ENCODE data around the gene CLEC18B. TPM values are rescaled to one million over a fixed set of nuclear protein-coding genes. Genes with fewer than 3 reads are reported as not detected.
"Not testable (repeated sequence)": the region's sequence is repeated elsewhere in the genome, so short reads cannot be mapped to it uniquely, and the experiment has no call there.

CLEC18B gene
- polyA plus RNA-seq (2011; rRNA removed) (0.06 and 0.22 TPM in 2 replicates), polyA minus RNA-seq (2011; rRNA and poly(A)+ RNA removed) (0.74 TPM in 1 of 2 replicates, not detected in the other)

DNA sequence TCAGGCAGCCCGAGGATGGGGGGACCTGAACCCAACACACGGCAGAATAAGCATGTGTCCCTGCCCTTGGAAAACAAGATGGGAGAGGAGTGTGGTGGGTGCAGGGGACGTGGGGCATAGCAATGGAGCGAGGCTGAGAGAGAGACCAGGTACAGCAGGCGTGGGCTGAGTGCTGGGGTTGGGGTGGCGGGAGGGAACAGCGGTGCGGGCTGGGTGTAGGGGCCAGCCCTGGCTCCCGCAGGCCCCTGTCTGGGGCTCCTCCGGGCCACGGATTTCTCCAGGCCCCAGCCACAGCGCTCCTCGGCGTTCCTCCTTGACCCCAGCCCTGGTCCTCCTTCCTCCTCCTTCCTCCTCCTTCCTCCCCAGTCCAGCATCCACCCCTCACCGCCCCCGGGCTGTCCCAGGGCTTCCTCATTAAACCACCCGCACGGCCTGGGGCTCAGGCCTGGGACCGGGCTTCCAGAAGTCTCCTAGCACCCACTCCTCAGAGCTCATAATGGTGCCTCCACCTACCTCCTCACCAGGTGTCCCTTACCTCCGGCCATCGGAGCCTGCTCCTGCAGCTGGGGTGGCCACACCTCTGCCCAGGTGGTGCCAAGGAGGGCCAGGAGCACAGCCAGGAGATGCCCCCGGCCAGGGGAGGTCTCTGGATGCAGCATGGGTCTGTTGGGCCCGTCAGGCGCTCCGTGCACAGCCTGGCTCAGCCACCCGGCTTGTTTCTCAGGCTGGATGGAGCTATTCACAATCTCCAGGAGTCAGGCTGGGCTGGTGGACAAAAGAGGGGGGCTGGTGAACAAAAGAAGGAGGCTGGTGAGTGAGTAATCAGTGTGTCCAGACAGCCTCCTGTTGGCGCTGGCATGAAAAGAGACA, at the start of gene CLEC18B:
CLEC18B (minus strand) TSS at position 867 of the 870 bp plus-strand sequence; CDS start at position 659, 208 bp downstream.
- POLR2A ChIA-PET; DNase-seq (ENCODE audit: low read depth, low spot score); CTCF ChIA-PET; H3K27me3 ChIP-seq (ENCODE audit: control insufficient read depth, insufficient read depth, low read length); H3K9me3 ChIP-seq (ENCODE audit: control insufficient read depth, insufficient read depth, low read length); H3K4me3 ChIP-seq (ENCODE audit: low read depth, low read length); H3K27ac ChIP-seq (ENCODE audit: low read depth, low read length): not testable (repeated sequence)

DNA sequence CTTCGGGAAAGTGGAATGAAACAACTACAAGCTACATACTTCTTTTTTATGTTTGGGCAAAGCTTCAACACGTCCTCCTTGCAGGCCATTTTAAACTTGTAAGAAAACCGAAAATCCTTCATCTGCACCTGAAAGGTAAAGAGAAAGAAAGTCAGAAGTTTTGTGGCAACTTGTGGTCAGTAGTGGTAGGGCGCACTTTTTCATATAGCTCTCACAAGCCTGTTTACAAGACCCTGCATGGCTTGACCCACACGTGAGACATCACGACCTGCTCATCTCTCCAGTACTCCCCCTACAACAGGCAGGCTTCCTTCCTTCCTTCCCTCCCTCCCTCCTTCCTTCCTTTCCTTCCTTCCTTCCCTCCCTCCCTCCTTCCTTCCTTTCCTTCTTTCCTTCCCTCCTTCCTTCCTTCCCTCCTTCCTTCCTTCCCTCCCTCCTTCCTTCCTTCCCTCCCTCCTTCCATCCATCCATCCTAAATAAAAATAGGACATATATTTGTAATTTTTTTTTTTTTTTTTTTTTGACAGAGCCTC, 48.7 kb upstream of the CLEC18B start:
- Histone ChIP-seq H3K27ac (ENCODE audit: low read depth, low read length) (no peak overlapping the region), H3K27me3 (ENCODE audit: control insufficient read depth, insufficient read depth, low read length) (no peaks in the 10 kb centered on the region), H3K4me3 (ENCODE audit: low read depth, low read length) (no peak overlapping the region), H3K9me3 (ENCODE audit: control insufficient read depth, insufficient read depth, low read length) (no peaks in the 10 kb centered on the region; the same call in 1 of the 2 replicates)
- ChIA-PET CTCF (no interaction called here), POLR2A (no interaction called here)
- TF ChIP-seq, protein P1, sequence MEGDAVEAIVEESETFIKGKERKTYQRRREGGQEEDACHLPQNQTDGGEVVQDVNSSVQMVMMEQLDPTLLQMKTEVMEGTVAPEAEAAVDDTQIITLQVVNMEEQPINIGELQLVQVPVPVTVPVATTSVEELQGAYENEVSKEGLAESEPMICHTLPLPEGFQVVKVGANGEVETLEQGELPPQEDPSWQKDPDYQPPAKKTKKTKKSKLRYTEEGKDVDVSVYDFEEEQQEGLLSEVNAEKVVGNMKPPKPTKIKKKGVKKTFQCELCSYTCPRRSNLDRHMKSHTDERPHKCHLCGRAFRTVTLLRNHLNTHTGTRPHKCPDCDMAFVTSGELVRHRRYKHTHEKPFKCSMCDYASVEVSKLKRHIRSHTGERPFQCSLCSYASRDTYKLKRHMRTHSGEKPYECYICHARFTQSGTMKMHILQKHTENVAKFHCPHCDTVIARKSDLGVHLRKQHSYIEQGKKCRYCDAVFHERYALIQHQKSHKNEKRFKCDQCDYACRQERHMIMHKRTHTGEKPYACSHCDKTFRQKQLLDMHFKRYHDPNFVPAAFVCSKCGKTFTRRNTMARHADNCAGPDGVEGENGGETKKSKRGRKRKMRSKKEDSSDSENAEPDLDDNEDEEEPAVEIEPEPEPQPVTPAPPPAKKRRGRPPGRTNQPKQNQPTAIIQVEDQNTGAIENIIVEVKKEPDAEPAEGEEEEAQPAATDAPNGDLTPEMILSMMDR (IDR thresholded peaks at IDR 0.05; ENCODE audit: low read depth, low read length), result no peak
- DNase-seq (ENCODE audit: low read depth, low spot score), result no peak

DNA sequence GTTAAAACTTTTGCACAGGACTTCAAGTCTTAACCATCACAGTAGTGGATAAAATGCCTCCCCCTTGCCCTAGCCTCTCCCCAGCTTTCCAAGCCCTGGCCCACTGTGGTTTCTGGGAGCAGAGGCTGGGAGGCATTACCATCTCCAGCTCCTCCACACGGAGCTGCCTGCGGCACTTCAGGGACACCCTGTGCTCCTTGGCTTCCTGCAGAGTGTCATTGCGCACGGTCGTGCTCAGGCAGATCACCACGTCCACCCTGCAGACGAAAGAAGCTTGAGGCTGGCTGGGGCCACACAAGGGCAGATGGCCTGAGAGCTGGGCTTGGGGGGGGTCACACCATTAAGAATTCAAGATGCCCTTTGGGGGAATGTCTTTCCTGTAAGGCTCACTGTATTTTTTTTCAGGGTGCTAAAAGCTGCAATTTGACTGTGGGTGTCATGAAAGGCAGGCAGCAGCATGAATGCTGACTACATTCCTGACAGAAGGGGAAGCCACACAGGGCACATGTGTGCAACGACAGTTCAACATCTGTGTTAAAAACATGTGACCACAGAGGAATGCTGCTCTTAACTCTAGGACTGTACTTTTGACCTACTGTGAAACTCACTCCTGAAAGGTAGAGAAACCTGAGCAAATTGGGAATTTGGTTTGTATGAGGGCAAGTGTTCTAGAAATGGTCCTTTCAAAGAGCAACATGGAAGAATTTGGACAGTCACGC, 47.7 kb upstream of the CLEC18B start:
- ChIA-PET CTCF (no interaction called here), POLR2A (interaction anchor here (0.6 kb wide), 1 partner anchor 314 kb away, joined by 3 read pairs; no protein-coding TSS in a partner anchor)
- no peak overlapping the region for H3K4me3 ChIP-seq (ENCODE audit: low read depth, low read length)
- DNase-seq (ENCODE audit: low read depth, low spot score), result no peak
- H3K27me3 ChIP-seq (ENCODE audit: control insufficient read depth, insufficient read depth, low read length), result no peaks in the 10 kb centered on the region
- no peak overlapping the region for H3K27ac ChIP-seq (ENCODE audit: low read depth, low read length)
- TF ChIP-seq, protein P1 (IDR thresholded peaks at IDR 0.05; ENCODE audit: low read depth, low read length), result no peak
- H3K9me3 ChIP-seq (ENCODE audit: control insufficient read depth, insufficient read depth, low read length), result no peaks in the 10 kb centered on the region; the same call in 1 of the 2 replicates

DNA sequence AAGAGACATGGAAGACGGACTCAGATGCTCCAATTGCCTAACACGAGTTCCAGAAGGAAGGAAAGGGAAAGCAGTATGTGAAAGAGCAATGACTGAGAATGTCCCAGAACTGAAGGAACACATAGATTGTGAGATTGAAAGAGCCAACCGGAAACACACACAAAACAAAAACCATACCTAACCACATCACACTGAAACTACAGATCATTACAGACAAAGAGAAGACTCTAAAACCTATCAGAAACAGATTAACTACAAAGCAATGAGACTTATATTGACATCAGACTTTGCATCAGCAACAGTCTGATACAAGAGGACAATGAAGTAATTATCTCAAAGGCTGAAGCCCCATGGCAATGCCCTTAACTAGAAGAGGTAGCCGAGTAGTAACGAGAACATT, 45.6 kb upstream of the CLEC18B start:
- ChIA-PET POLR2A (no interaction called here), CTCF (interaction anchor here (1.3 kb wide), 1 partner anchor 185 kb away, joined by 3 read pairs; no protein-coding TSS in a partner anchor)
- TF ChIP-seq, protein P1 (IDR thresholded peaks at IDR 0.05; ENCODE audit: low read depth, low read length), result no peak
- DNase-seq (ENCODE audit: low read depth, low spot score), result no peak
- Histone ChIP-seq H3K9me3 (ENCODE audit: control insufficient read depth, insufficient read depth, low read length) (no peaks in the 10 kb centered on the region; the same call in 1 of the 2 replicates), H3K27me3 (ENCODE audit: control insufficient read depth, insufficient read depth, low read length) (no peaks in the 10 kb centered on the region), H3K4me3 (ENCODE audit: low read depth, low read length) (no peak overlapping the region), H3K27ac (ENCODE audit: low read depth, low read length) (no peak overlapping the region)

DNA sequence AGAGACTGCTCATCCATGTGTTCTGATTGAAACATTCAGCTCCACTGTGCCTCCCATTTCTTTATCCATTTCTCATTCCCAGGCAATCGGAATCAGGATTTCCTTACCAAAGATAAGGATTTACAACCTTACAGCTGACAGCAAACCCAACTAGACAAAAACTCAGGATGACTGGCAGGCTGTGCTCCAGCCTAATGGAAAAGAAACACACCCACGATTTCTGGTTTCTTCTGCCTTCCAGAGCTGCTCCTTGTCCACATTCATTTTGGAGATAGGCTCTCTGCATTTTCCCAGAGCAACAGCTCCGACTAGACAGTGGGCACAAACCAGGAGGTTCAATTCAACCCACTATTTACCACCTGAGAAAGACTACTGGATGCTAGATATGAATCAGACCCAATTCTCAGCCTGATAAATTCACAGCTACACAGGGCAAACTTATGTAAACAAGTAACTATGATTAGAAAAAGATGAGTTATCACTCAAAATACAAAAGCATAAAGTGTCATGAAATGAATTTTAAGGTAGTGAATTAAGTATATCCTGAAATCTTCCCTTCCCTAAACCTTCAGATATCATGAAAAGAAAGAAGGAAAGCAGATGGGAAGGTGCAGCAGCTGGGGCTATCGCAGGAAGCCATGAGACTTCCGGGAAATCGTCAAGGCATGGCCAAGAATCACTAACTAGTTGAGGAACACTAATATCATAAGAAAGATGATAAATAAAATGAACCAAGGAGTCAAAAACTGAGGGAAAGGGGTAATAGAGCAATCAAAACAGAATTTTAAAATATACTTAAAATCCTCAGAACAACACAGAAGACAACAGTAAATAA, 44.8 kb upstream of the CLEC18B start:
- Histone ChIP-seq H3K4me3 (ENCODE audit: low read depth, low read length) (no peak overlapping the region), H3K27me3 (ENCODE audit: control insufficient read depth, insufficient read depth, low read length) (no peaks in the 10 kb centered on the region), H3K27ac (ENCODE audit: low read depth, low read length) (no peak overlapping the region), H3K9me3 (ENCODE audit: control insufficient read depth, insufficient read depth, low read length) (no peaks in the 10 kb centered on the region; the same call in 1 of the 2 replicates)
- no peak for DNase-seq (ENCODE audit: low read depth, low spot score)
- ChIA-PET CTCF (interaction anchor here (1.7 kb wide), 1 partner anchor 157 kb away, joined by 3 read pairs; no protein-coding TSS in a partner anchor), POLR2A (no interaction called here)
- TF ChIP-seq, protein P1 (IDR thresholded peaks at IDR 0.05; ENCODE audit: low read depth, low read length), result no peak
